ENCODE data around the gene MED16. TPM values are rescaled to one million over a fixed set of nuclear protein-coding genes. Genes with fewer than 3 reads are reported as not detected.

Gene MED16
- total and polyA plus RNA-seq, 10 donors, result 37.0 to 82.1 (median 52.7) TPM

DNA sequence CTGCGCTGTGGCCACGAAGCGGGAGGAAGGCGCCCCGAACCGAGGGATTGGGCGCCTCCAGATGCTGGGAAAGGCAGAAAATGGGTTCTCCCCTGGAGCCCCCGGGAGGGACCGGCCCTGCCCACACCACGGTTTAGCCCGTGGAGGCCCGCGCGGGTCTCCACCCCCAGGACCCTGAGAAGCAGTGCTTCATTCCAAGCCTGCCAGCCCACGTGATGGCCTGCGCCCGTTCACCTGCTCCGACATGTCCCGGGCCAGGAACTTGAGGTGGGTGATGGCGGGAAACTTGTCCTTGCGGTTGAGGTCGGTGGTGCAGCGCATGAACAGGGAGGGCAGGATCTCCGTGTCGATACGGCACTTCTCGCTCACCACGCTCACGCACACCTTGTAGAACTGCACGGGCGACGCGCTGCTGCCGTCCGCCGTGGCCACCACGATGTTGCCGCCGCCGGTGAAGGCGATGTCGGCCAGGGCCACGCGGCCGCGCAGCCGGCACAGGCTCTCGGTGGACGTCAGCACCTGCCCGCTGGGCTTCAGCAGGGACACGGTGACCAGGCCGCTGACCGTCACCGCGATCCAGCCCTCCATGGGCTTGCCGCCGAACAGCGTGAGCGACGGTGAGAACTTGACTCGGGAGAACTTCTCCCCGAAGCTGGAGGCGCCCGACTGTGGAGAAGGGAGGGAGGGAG lies 7.3 kb downstream of the MED16 start:
- peaks cover 0 to 100% (median 78%) of the 10 kb centered on the region in 6 donors for H3K36me3 ChIP-seq

DNA sequence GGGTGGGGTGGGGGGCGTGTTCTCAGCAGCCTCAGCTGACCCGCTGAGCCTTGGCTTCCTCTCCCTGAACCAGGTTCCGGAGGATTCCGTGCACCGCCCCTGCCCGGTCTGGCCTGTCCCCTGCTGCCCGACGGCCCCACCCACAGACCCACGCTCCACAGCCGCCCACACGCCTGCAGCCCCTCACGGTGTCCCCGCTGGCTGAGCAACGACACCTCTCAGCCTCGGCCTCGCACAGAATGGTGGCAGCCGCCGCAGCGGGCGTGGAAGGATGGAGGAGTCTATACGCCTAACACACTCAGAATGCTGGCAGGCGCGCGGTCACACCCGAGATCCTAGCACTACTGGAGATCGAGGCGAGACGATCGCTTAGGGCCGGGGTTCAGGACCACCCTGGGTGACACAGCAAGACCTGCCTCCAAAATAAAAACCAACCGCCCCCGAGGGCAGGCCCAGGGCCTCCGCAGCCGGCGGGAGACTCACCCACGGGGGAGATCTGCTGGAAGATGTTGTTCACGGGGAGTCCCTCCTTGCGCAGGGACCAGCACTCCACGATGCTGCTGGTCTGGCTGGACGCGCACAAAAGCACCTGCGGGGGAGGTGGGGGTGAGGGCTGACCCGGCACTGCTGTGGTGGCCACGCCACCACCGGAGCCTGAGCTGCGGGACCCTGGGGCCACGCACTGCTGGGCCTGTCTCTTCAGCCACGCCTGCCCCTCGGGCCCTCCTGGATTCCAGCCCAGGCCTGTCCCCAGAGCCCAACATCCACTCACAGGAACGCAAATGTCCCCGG lies 8.4 kb downstream of the MED16 start:
- intact Hi-C loops (cut with DNase I; ENCODE audit: low total_unique reads), result no loop called here

More for the DNA sequence above, 7.3 kb downstream of the MED16 start:
- Histone ChIP-seq H3K27ac (no peak overlapping the region), H3K9me3 (no peaks in the 10 kb centered on the region), H3K4me1 (peaks cover 0 to 4% (median 0%) of the 10 kb centered on the region in 6 donors), H3K27me3 (replicated peaks in 1 of 7) (no peaks in the 10 kb centered on the region), H3K4me3 (no peak overlapping the region)
- TF ChIP-seq CTCF (IDR thresholded peaks at IDR 0.05 in 8 of 11, conservative IDR thresholded peaks at IDR 0.05 in 3 of 11) (no peak), POLR2AphosphoS5 (IDR thresholded peaks at IDR 0.05) (peak in 1 of 3 donors; percentile 19), POLR2A (IDR thresholded peaks at IDR 0.05) (no peak)
- 96 to 97% (median 96%) methylated on average over 43 to 64 of the region's 64 CpGs for WGBS, 5 donors
- no peak for DNase-seq
- intact Hi-C loops (cut with DNase I; ENCODE audit: low total_unique reads), result no loop called here

GRCh38 chr19:883661-884211 lies 9.3 kb downstream of the MED16 start:
- intact Hi-C loops (cut with DNase I; ENCODE audit: low total_unique reads), result no loop called here
- 89 to 95% (median 94%) methylated on average over 22 of the region's 22 CpGs for WGBS, 5 donors
- H3K27me3 ChIP-seq (replicated peaks in 1 of 7), result no peaks in the 10 kb centered on the region
- no peaks in the 10 kb centered on the region for H3K4me1 ChIP-seq
- H3K27ac ChIP-seq, result no peak overlapping the region
- no peaks in the 10 kb centered on the region for H3K9me3 ChIP-seq
- peaks cover 0 to 100% (median 76%) of the 10 kb centered on the region in 6 donors for H3K36me3 ChIP-seq
- H3K4me3 ChIP-seq, result no peak overlapping the region
- DNase-seq, result no peak
- TF ChIP-seq CTCF (IDR thresholded peaks at IDR 0.05 in 8 of 11, conservative IDR thresholded peaks at IDR 0.05 in 3 of 11) (no peak), POLR2AphosphoS5 (IDR thresholded peaks at IDR 0.05) (peak in 1 of 3 donors; percentile 22)

More for the DNA sequence above, 8.4 kb downstream of the MED16 start:
- TF ChIP-seq POLR2A (IDR thresholded peaks at IDR 0.05), result no peak
- Histone ChIP-seq H3K27me3 (replicated peaks in 1 of 7) (no peaks in the 10 kb centered on the region), H3K4me3 (no peak overlapping the region), H3K9me3 (no peaks in the 10 kb centered on the region), H3K27ac (no peak overlapping the region), H3K4me1 (no peaks in the 10 kb centered on the region), H3K36me3 (peaks cover 0 to 100% (median 80%) of the 10 kb centered on the region in 6 donors)
- 93 to 96% (median 94%) methylated on average over 37 to 51 of the region's 51 CpGs for WGBS, 5 donors
- no peak for DNase-seq

DNA sequence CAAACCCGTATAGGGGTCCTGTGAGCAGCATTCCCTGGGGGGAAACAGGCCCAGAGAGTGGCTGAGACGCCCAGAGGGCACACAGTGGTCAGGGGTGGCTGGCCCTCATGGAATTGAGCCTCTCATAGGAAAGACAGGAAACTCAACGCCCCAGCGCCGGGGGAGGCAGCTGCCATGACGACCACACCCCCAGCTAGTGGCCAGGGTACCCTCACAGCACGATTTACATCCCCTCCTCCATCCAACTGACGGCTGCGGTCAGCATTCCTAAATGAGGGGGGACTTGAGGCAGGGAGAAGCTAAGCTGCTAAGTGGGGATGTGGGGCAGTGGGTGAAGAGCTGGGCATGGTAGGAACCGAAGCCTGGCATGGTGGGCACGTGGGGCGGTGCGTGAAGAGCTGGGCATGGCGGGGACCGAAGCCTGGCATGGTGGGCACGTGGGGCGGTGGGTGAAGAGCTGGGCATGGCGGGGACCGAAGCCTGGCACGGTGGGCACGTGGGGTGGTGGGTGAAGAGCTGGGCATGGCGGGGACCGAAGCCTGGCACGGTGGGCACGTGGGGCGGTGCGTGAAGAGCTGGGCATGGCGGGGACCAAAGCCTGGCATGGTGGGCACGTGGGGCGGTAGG lies 10.0 kb downstream of the MED16 start:
- H3K9me3 ChIP-seq, result no peaks in the 10 kb centered on the region
- DNase-seq, result no peak
- intact Hi-C loops (cut with DNase I; ENCODE audit: low total_unique reads), result no loop called here

More for the DNA sequence above, 10.0 kb downstream of the MED16 start:
- 88 to 96% (median 93%) methylated on average over 15 to 30 of the region's 30 CpGs for WGBS, 5 donors
- H3K27ac ChIP-seq, result no peak overlapping the region
- TF ChIP-seq POLR2AphosphoS5 (IDR thresholded peaks at IDR 0.05) (no peak), POLR2A (IDR thresholded peaks at IDR 0.05) (no peak), CTCF (IDR thresholded peaks at IDR 0.05 in 8 of 11, conservative IDR thresholded peaks at IDR 0.05 in 3 of 11) (no peak)
- no peaks in the 10 kb centered on the region for H3K4me1 ChIP-seq
- H3K36me3 ChIP-seq, result peaks cover 0 to 94% (median 71%) of the 10 kb centered on the region in 6 donors
- H3K27me3 ChIP-seq (replicated peaks in 1 of 7), result no peaks in the 10 kb centered on the region
- H3K4me3 ChIP-seq, result no peak overlapping the region
